Testis (tissue), 3 donors: ENCODE measurements around the gene DCHS1. TPM values are rescaled to one million over a fixed set of nuclear protein-coding genes. Genes with fewer than 3 reads are reported as not detected.
A peak's percentile ranks its signal among the peaks of the same experiment; 100 is the strongest.

Source experiments
- DNase-seq: peaks from one replicate; pipeline ENCODE4 v3.0.0-alpha.2; 2019
- H3K27ac ChIP-seq, 2 donors: fragments of 200-600 bp; sonication (generic); one replicate each; pipeline ENCODE4 v1.5.1; 2019
- H3K27me3 ChIP-seq: fragments of 200-600 bp; sonication (generic); one replicate; pipeline ENCODE4 v1.5.1; 2019
- H3K36me3 ChIP-seq: fragments of 200-600 bp; sonication (generic); one replicate; pipeline ENCODE4 v1.5.1; 2017; ENCODE audit warnings: low read depth; ENCODE audit errors: missing control alignments
- H3K4me1 ChIP-seq: fragments of 200-600 bp; sonication (generic); one replicate; pipeline ENCODE4 v1.5.1; 2019
- H3K4me3 ChIP-seq, 2 donors: fragments of 200-600 bp; sonication (generic); one replicate each; pipeline ENCODE4 v1.5.1; 2017 to 2019
- H3K9me3 ChIP-seq: fragments of 200-600 bp; sonication (generic); one replicate; pipeline ENCODE4 v1.5.1; 2017
- POLR2A ChIP-seq: fragments of 450-650 bp; IDR thresholded peaks from one replicate; pipeline ENCODE4 v1.6.1; 2017; ENCODE audit warnings: antibody characterized with exemption, mild to moderate bottlenecking, moderate library complexity
- WGBS, 2 donors: methylation state at CpG; one replicate each; pipeline ENCODE4 v1.1.5; 2018; 5-methylcytosine and 5-hydroxymethylcytosine counted together
- intact Hi-C: fragments of 100-400 bp; cut with DNase I; formaldehyde crosslinking; loops from one replicate; pipeline ENCODE4 v1.15.1; 2023; ENCODE audit warnings: low total_unique reads
- polyA plus RNA-seq: library from polyadenylated mRNA; stranded (reverse); fragments of 350-450 nt; fragmentation: Illumina TruSeq; extraction: RNeasy Lipid Tissue Mini Kit (QIAGEN cat#74804); gene quantifications from one replicate; pipeline ENCODE4 v1.2.3, GENCODE V29; 2014; ENCODE audit warnings: low read depth, low replicate concordance; ENCODE audit not compliant: insufficient read depth
- total RNA-seq, 2 donors: library from RNA; depleted of rRNA; stranded (reverse); fragments of >200 nt; gene quantifications; one replicate each; pipeline ENCODE4 v1.2.3, GENCODE V29; 2016
- TF ChIP-seq, protein P1 (sequence below), 3 experiments: fragments of 450-650 bp in 2 of 3; fragments of 200-600 bp in 1 of 3; sonication (generic) in 1 of 3; IDR thresholded peaks; one replicate each; pipeline ENCODE4 v1.5.1; 2016 to 2019; ENCODE audit warnings: antibody characterized with exemption in 3 of 3, mild to moderate bottlenecking in 2 of 3, moderate library complexity in 1 of 3

Gene DCHS1
- total and polyA plus RNA-seq, 3 donors from 2014 or later: 7.1 to 14.2 (median 8.8) TPM

DNA sequence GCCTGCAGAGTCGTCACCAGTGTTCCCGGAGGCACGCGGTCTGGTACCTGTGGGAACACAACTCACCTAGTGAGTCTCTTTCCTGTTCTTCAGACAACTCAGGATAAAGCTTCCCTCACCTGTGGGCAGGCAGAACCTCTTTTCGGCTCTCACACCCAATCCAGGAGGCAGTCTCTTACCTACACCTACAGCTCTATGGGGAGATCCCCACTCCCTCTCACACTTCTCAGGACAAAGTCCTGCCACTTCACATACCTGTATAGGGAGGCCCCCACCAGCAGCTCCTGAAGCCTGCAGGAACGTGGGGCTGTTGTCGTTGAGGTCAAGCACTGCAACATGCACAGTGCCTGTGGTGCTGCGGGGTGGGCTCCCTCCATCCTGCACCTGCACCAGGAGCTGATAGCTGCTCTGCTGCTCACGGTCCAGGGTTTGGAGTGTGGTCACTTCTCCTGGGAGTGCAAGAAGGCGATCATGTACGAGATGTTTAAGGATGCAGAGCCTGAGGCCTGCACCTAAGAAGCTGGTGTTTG lies 24.2 kb downstream of the DCHS1 start:
- no peak overlapping the region for H3K27ac ChIP-seq

DNA sequence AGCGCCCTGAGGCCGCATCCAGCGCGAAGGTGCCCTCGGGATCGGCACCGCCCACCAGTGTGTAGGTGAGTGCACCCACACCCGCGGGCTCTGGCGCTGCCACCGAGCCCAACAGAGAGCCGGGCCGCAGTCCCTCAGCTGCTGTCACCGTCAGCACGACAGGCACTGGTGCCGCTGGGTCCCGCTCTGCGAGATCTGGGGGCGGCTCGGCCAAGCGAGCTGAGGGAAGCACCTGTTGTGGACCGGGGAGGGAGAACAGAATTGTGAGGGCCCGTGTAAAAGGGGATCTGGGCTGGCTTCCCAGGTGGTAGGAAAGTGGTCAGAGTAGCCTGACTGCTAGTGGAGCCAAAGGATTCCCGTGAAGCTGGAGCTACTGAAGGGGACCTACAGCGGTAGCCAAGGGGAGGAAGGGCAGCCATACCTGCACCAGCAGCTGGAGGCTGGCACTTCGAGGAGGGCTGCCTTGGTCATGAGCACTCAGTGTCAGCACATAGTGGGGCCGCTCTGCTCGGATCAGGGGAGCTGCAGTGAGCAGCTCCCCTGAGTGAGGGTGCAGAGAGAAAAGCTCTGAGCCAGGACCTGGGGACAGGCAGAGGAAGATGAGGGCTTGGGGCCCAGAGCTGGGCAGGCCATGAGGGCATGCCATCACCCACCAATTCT lies 24.8 kb downstream of the DCHS1 start:
- H3K27ac ChIP-seq: no peak overlapping the region
- H3K36me3 ChIP-seq: no peaks in the 10 kb centered on the region
- WGBS, 2 donors: 64 to 69% methylated on average over 11 to 26 of the region's 28 CpGs
- H3K9me3 ChIP-seq: no peaks in the 10 kb centered on the region
- TF ChIP-seq, protein P1, sequence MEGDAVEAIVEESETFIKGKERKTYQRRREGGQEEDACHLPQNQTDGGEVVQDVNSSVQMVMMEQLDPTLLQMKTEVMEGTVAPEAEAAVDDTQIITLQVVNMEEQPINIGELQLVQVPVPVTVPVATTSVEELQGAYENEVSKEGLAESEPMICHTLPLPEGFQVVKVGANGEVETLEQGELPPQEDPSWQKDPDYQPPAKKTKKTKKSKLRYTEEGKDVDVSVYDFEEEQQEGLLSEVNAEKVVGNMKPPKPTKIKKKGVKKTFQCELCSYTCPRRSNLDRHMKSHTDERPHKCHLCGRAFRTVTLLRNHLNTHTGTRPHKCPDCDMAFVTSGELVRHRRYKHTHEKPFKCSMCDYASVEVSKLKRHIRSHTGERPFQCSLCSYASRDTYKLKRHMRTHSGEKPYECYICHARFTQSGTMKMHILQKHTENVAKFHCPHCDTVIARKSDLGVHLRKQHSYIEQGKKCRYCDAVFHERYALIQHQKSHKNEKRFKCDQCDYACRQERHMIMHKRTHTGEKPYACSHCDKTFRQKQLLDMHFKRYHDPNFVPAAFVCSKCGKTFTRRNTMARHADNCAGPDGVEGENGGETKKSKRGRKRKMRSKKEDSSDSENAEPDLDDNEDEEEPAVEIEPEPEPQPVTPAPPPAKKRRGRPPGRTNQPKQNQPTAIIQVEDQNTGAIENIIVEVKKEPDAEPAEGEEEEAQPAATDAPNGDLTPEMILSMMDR (IDR thresholded peaks at IDR 0.05): no peak
- TF ChIP-seq POLR2A: no peak
- peak overlapping the region in 1 of 2 donors; percentile 58 for H3K4me3 ChIP-seq
- intact Hi-C loops: no loop called here
- H3K4me1 ChIP-seq: peaks cover 6% of the 10 kb centered on the region
- DNase-seq: no peak
- H3K27me3 ChIP-seq: no peaks in the 10 kb centered on the region

More for the DNA sequence above, 24.2 kb downstream of the DCHS1 start:
- no peak overlapping the region for H3K4me3 ChIP-seq
- 79 to 87% methylated on average over 11 of the region's 11 CpGs for WGBS, 2 donors
- no peak for DNase-seq
- TF ChIP-seq POLR2A: no peak
- TF ChIP-seq, protein P1 (IDR thresholded peaks at IDR 0.05): no peak
- intact Hi-C loops: no loop called here
- H3K4me1 ChIP-seq: peaks cover 7% of the 10 kb centered on the region
- no peaks in the 10 kb centered on the region for H3K36me3 ChIP-seq
- no peaks in the 10 kb centered on the region for H3K9me3 ChIP-seq
- no peaks in the 10 kb centered on the region for H3K27me3 ChIP-seq

DNA sequence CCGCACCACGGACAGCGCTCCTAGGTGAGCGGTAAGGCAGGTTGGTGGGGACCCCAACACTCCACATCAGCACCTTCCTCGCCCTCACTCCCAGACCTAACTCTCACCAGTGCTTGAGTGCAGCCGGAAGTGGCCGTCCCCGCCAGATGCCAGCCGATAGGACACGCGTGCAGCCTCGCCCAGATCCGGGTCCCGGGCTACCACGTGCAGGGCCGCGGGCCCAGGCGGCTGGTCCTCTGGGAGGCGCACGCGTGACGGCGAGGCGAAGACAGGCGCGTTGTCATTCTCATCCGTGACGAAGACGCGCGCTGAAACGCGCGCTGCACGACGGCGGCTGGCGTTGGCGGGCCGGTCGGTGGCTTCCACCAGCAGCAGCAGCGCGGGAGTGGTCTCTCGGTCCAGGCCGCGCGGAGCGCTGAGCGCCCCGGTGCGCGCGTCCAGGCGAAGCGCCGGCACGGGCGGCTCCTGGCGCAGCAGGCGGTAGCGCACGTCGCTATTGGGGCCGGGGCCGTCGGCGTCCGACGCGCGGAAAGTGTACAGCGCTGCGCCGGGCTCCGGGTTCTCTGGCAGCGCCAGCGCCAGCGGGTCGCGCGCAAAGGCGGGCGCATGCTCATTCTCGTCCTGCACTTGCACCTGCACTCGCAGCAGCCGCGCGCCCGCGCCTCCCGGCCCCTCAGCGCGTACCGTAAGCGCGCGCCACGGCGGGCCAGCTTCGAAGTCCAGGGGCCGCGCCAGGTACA lies 25.5 kb downstream of the DCHS1 start:
- Histone ChIP-seq H3K9me3 (no peaks in the 10 kb centered on the region), H3K27ac (no peak overlapping the region), H3K4me3 (peak overlapping the region; percentile 36 to 58), H3K36me3 (no peaks in the 10 kb centered on the region), H3K4me1 (no peaks in the 10 kb centered on the region), H3K27me3 (no peaks in the 10 kb centered on the region)
- intact Hi-C loops: no loop called here
- 63 to 82% methylated on average over 43 to 95 of the region's 102 CpGs for WGBS, 2 donors
- DNase-seq: peak; percentile 64
- no peak for TF ChIP-seq POLR2A
- TF ChIP-seq, protein P1 (IDR thresholded peaks at IDR 0.05): no peak

DNA sequence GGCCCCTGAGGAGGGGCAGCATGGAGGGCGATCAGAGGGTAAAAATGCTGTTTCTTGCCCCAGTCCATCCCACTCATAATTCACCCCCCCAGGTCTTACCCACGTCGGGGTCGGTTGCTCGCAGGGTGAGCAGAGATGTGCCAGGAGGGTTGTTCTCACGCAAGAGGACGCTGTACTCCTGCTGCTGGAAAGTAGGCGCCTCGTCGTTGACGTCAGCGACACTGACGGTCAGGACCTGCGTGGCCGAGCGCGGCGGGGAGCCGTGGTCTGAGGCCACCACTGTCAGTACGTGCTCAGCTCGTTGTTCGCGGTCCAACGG lies 26.1 kb downstream of the DCHS1 start:
- intact Hi-C loops: no loop called here
- no peaks in the 10 kb centered on the region for H3K4me1 ChIP-seq
- no peak overlapping the region for H3K27ac ChIP-seq
- TF ChIP-seq, protein P1 (IDR thresholded peaks at IDR 0.05): no peak
- no peak for DNase-seq
- H3K27me3 ChIP-seq: no peaks in the 10 kb centered on the region
- no peaks in the 10 kb centered on the region for H3K9me3 ChIP-seq
- WGBS, 2 donors: 87% methylated on average over 24 of the region's 24 CpGs; no CpG with 5 or more reads in 1 of the 2 donors
- no peaks in the 10 kb centered on the region for H3K36me3 ChIP-seq
- H3K4me3 ChIP-seq: peak overlapping the region; percentile 36 to 58
